GM18526 (cell line): Measurements from ENCODE around the gene H6PD.

ENCODE experiments used
- POLR2A ChIP-seq: IDR thresholded peaks from 3 replicates; pipeline ENCODE4 v1.6.1; 2011; ENCODE audit not compliant: insufficient read length; ENCODE audit errors: extremely low read depth

H6PD gene

GRCh38 chr1:9201401-9202239 lies 33.0 kb upstream of the H6PD start:
- no peak for TF ChIP-seq POLR2A

GRCh38 chr1:9202240-9202870 lies 32.2 kb upstream of the H6PD start:
- TF ChIP-seq POLR2A: no peak

- TF ChIP-seq POLR2A: no peak
Measured at GRCh38 chr1:9203511-9203982, 31.0 kb upstream of the H6PD start.

GRCh38 chr1:9204156-9204720 lies 30.3 kb upstream of the H6PD start:
- no peak for TF ChIP-seq POLR2A

GRCh38 chr1:9207086-9207485 lies 27.5 kb upstream of the H6PD start:
- no peak for TF ChIP-seq POLR2A

GRCh38 chr1:9207715-9208114 lies 26.9 kb upstream of the H6PD start:
- no peak for TF ChIP-seq POLR2A

- TF ChIP-seq POLR2A: no peak
Measured at GRCh38 chr1:9211291-9211811, 23.2 kb upstream of the H6PD start.

- TF ChIP-seq POLR2A: no peak
Measured at GRCh38 chr1:9212735-9213134, 21.8 kb upstream of the H6PD start.

GRCh38 chr1:9213956-9214355 lies 20.6 kb upstream of the H6PD start:
- no peak for TF ChIP-seq POLR2A

GRCh38 chr1:9218917-9219316 lies 15.7 kb upstream of the H6PD start:
- no peak for TF ChIP-seq POLR2A

GRCh38 chr1:9222846-9223625 lies 11.5 kb upstream of the H6PD start:
- no peak for TF ChIP-seq POLR2A

- TF ChIP-seq POLR2A: no peak
Measured at GRCh38 chr1:9224664-9225410, 9.7 kb upstream of the H6PD start.

- TF ChIP-seq POLR2A: no peak
Measured at GRCh38 chr1:9225411-9225785, 9.2 kb upstream of the H6PD start.

GRCh38 chr1:9228609-9229008 lies 6.0 kb upstream of the H6PD start:
- no peak for TF ChIP-seq POLR2A
